Stomach smooth muscle (tissue), 2 donors: Measurements from ENCODE around the gene NXPE2.
"Not testable (repeated sequence)": the region's sequence is repeated elsewhere in the genome, so short reads cannot be mapped to it uniquely, and the experiment has no call there.

Experiments used
- H3K27ac ChIP-seq: one replicate; pipeline ENCODE4 v1.7.0; 2013; ENCODE audit warnings: mild to moderate bottlenecking, low read length, inconsistent platforms
- H3K27me3 ChIP-seq, 2 donors: one replicate each; pipeline ENCODE4 v1.7.0; 2013; ENCODE audit warnings: low read length in 2 of 2; ENCODE audit not compliant: insufficient read depth in 2 of 2, control insufficient read depth in 1 of 2
- H3K36me3 ChIP-seq, 2 donors: one replicate each; pipeline ENCODE4 v1.7.0; 2013; ENCODE audit warnings: low read length in 2 of 2; ENCODE audit not compliant: control insufficient read depth in 2 of 2, insufficient read depth in 2 of 2
- H3K4me1 ChIP-seq: one replicate; pipeline ENCODE4 v1.7.0; 2013; ENCODE audit warnings: low read length; ENCODE audit not compliant: control insufficient read depth, insufficient read depth
- H3K4me3 ChIP-seq, 2 donors: one replicate each; pipeline ENCODE4 v1.7.0; 2013; ENCODE audit warnings: low read length in 2 of 2
- H3K9ac ChIP-seq, 2 donors: one replicate each; pipeline ENCODE4 v1.7.0; 2013; ENCODE audit warnings: low read length in 2 of 2, mild to moderate bottlenecking in 1 of 2
- H3K9me3 ChIP-seq, 2 donors: one replicate each; pipeline ENCODE4 v1.7.0; 2013; ENCODE audit warnings: low read length in 2 of 2; ENCODE audit not compliant: control insufficient read depth in 2 of 2
- donor health status: healthy.
- donor health status: Pancreatic carcinoma.

NXPE2 gene

GRCh38 chr11:114678125-114679036 is at the start of gene NXPE2:
NXPE2 (plus strand) TSS chr11:114678527; CDS start chr11:114678576, 49 bp downstream.
- no peaks in the 10 kb centered on the region for H3K9me3 ChIP-seq
- H3K36me3 ChIP-seq, result no peaks in the 10 kb centered on the region
- no peak within 1 kb of the TSS for H3K27ac ChIP-seq
- H3K4me1 ChIP-seq, result peaks cover 2% of the 10 kb centered on the region
- H3K4me3 ChIP-seq, result no peak within 1 kb of the TSS
- no peaks in the 10 kb centered on the region for H3K27me3 ChIP-seq
- no peak within 1 kb of the TSS for H3K9ac ChIP-seq

- not testable (repeated sequence) for H3K27ac ChIP-seq, H3K9ac ChIP-seq, H3K27me3 ChIP-seq, H3K36me3 ChIP-seq, H3K4me3 ChIP-seq, H3K9me3 ChIP-seq, H3K4me1 ChIP-seq
Observed at GRCh38 chr11:114631445-114631965, 46.8 kb upstream of the NXPE2 start.

- not testable (repeated sequence) for H3K27me3 ChIP-seq, H3K4me3 ChIP-seq, H3K9me3 ChIP-seq, H3K4me1 ChIP-seq, H3K36me3 ChIP-seq, H3K27ac ChIP-seq, H3K9ac ChIP-seq
Observed at GRCh38 chr11:114639440-114639839, 38.9 kb upstream of the NXPE2 start.

- no peak overlapping the region for H3K9ac ChIP-seq
- no peak overlapping the region for H3K27ac ChIP-seq
- H3K36me3 ChIP-seq, result no peaks in the 10 kb centered on the region
- H3K27me3 ChIP-seq, result no peaks in the 10 kb centered on the region
- no peaks in the 10 kb centered on the region for H3K9me3 ChIP-seq
- no peaks in the 10 kb centered on the region for H3K4me1 ChIP-seq
- no peak overlapping the region for H3K4me3 ChIP-seq
Observed at GRCh38 chr11:114650661-114651060, 27.7 kb upstream of the NXPE2 start.

- no peak overlapping the region for H3K27ac ChIP-seq
- no peak overlapping the region for H3K9ac ChIP-seq
- H3K27me3 ChIP-seq, result no peaks in the 10 kb centered on the region
- no peak overlapping the region for H3K4me3 ChIP-seq
- H3K9me3 ChIP-seq, result no peaks in the 10 kb centered on the region
- no peaks in the 10 kb centered on the region for H3K4me1 ChIP-seq
- no peaks in the 10 kb centered on the region for H3K36me3 ChIP-seq
Observed at GRCh38 chr11:114651145-114651718, 27.1 kb upstream of the NXPE2 start.

GRCh38 chr11:114653148-114653547 is 25.2 kb upstream of the NXPE2 start:
- H3K27me3 ChIP-seq, result no peaks in the 10 kb centered on the region
- no peak overlapping the region for H3K9ac ChIP-seq
- H3K4me3 ChIP-seq, result no peak overlapping the region
- no peaks in the 10 kb centered on the region for H3K36me3 ChIP-seq
- H3K9me3 ChIP-seq, result no peaks in the 10 kb centered on the region
- H3K27ac ChIP-seq, result no peak overlapping the region
- H3K4me1 ChIP-seq, result no peaks in the 10 kb centered on the region

- Histone ChIP-seq H3K36me3 (no peaks in the 10 kb centered on the region), H3K9me3 (no peaks in the 10 kb centered on the region), H3K27me3 (no peaks in the 10 kb centered on the region), H3K4me1 (no peaks in the 10 kb centered on the region), H3K9ac (no peak overlapping the region), H3K27ac (no peak overlapping the region), H3K4me3 (no peak overlapping the region)
Observed at GRCh38 chr11:114664641-114665040, 13.7 kb upstream of the NXPE2 start.

- Histone ChIP-seq H3K4me1 (no peaks in the 10 kb centered on the region), H3K9ac (no peak overlapping the region), H3K9me3 (no peaks in the 10 kb centered on the region), H3K27me3 (no peaks in the 10 kb centered on the region), H3K27ac (no peak overlapping the region), H3K36me3 (no peaks in the 10 kb centered on the region), H3K4me3 (no peak overlapping the region)
Observed at GRCh38 chr11:114666760-114667159, 11.6 kb upstream of the NXPE2 start.

GRCh38 chr11:114668109-114668508 is 10.2 kb upstream of the NXPE2 start:
- Histone ChIP-seq H3K27ac (no peak overlapping the region), H3K9me3 (no peaks in the 10 kb centered on the region), H3K4me1 (no peaks in the 10 kb centered on the region), H3K36me3 (no peaks in the 10 kb centered on the region), H3K9ac (no peak overlapping the region), H3K27me3 (no peaks in the 10 kb centered on the region), H3K4me3 (no peak overlapping the region)

GRCh38 chr11:114673661-114674060 is 4.7 kb upstream of the NXPE2 start:
- H3K9ac ChIP-seq, result no peak overlapping the region
- H3K4me1 ChIP-seq, result peaks cover 2% of the 10 kb centered on the region
- H3K4me3 ChIP-seq, result no peak overlapping the region
- H3K27me3 ChIP-seq, result no peaks in the 10 kb centered on the region
- no peak overlapping the region for H3K27ac ChIP-seq
- H3K36me3 ChIP-seq, result no peaks in the 10 kb centered on the region
- H3K9me3 ChIP-seq, result no peaks in the 10 kb centered on the region

- H3K27ac ChIP-seq, result no peak overlapping the region
- no peaks in the 10 kb centered on the region for H3K36me3 ChIP-seq
- no peaks in the 10 kb centered on the region for H3K27me3 ChIP-seq
- no peak overlapping the region for H3K9ac ChIP-seq
- H3K4me3 ChIP-seq, result no peak overlapping the region
- H3K4me1 ChIP-seq, result peaks cover 2% of the 10 kb centered on the region
- H3K9me3 ChIP-seq, result no peaks in the 10 kb centered on the region
Observed at GRCh38 chr11:114679505-114679904, 1.2 kb downstream of the NXPE2 start.
